Measurements from ENCODE around the gene VANGL1.

- TF ChIP-seq CTCF (IDR thresholded peaks at IDR 0.05; ENCODE audit: control extremely low read depth in 1 of 3, insufficient read depth in 1 of 3, low read depth in 1 of 3, low read length in 3 of 3) (no peak), CHD1 (IDR thresholded peaks at IDR 0.05; ENCODE audit: low read depth, low read length) (no peak), POU5F1 (IDR thresholded peaks at IDR 0.05; ENCODE audit: low read depth, low read length) (no peak)
Observed at GRCh38 chr1:115609021-115609420, 32.7 kb upstream of the VANGL1 start.

Measured in H1 (cell line).